SK-N-SH (cell line): Measurements from ENCODE around the gene MBP. TPM values are rescaled to one million over a fixed set of nuclear protein-coding genes. Genes with fewer than 3 reads are reported as not detected.

ENCODE experiments used
- CTCF ChIA-PET: fragments of 300-600, 350-600 bp; formaldehyde crosslinking; extraction: SDS; loops from one replicate; lab custom pipeline; 2021; lab: Yijun Ruan, JAX
- POLR2A ChIA-PET: fragments of 350-600 bp; sonication (Branson Sonifier 250); formaldehyde crosslinking; extraction: SDS; loops from one replicate; lab custom pipeline; 2020; ENCODE audit warnings: antibody characterized with exemption, inconsistent platforms; lab: Yijun Ruan, JAX
- DNase-seq: peaks from one replicate; pipeline ENCODE4 v3.0.0; 2012
- H2AFZ ChIP-seq: fragments of 200-600 bp; sonication (generic); 2 replicates; pipeline ENCODE4 v1.8.1; 2016; ENCODE audit warnings: antibody characterized with exemption, mild to moderate bottlenecking, low read depth
- H3F3A ChIP-seq: fragments of 200-600 bp; sonication (generic); replicated peaks from 2 replicates; pipeline ENCODE3; 2016; ENCODE audit warnings: antibody characterized with exemption, mild to moderate bottlenecking; ENCODE audit not compliant: insufficient read depth
- H3K27ac ChIP-seq, 2 experiments: fragments of 200-500 bp in 1 of 2; fragments of 200-600 bp in 1 of 2; sonication (Bioruptor generic) in 1 of 2; sonication (generic), shearing (Covaris generic) in 1 of 2; 2 replicates each; pipeline versions ENCODE4 v1.5.1 to v1.6.1; 2014 to 2016; ENCODE audit warnings: low read depth in 2 of 2, inconsistent platforms in 1 of 2, low read length in 1 of 2, mild to moderate bottlenecking in 1 of 2, mixed read lengths in 1 of 2
- H3K27me3 ChIP-seq: fragments of 200-600 bp; sonication (generic), shearing (Covaris generic); 2 replicates; pipeline ENCODE4 v1.6.1; 2016; ENCODE audit warnings: mixed run types; ENCODE audit not compliant: insufficient read depth
- H3K36me3 ChIP-seq, 2 experiments: fragments of 200-500 bp in 1 of 2; fragments of 200-600 bp in 1 of 2; sonication (Bioruptor generic) in 1 of 2; sonication (generic) in 1 of 2; replicated peaks in 1 of 2; 2 replicates each; pipeline versions ENCODE3 to v1.5.1; 2014 to 2016; ENCODE audit warnings: low read length in 1 of 2, mild to moderate bottlenecking in 1 of 2; ENCODE audit not compliant: insufficient read depth in 2 of 2, control insufficient read depth in 1 of 2
- H3K4me1 ChIP-seq, 2 experiments: fragments of 200-500 bp in 1 of 2; fragments of 200-600 bp in 1 of 2; sonication (Bioruptor generic) in 1 of 2; sonication (generic), shearing (Covaris generic) in 1 of 2; 2 replicates each; pipeline versions ENCODE4 v1.5.1 to v1.6.1; 2014 to 2016; ENCODE audit warnings: low read depth in 1 of 2, low read length in 1 of 2, mixed run types in 1 of 2; ENCODE audit not compliant: insufficient read depth in 2 of 2, control insufficient read depth in 1 of 2
- H3K4me2 ChIP-seq: fragments of 200-600 bp; sonication (generic), shearing (Covaris generic); 2 replicates; pipeline ENCODE4 v1.6.1; 2017; ENCODE audit warnings: mixed run types
- H3K4me3 ChIP-seq, 2 experiments: fragments of 200-500 bp in 1 of 2; fragments of 200-600 bp in 1 of 2; sonication (Bioruptor generic) in 1 of 2; sonication (generic), shearing (Covaris generic) in 1 of 2; 2 replicates each; pipeline versions ENCODE4 v1.5.1 to v1.8.1; 2014 to 2016; ENCODE audit warnings: low read depth in 2 of 2, inconsistent platforms in 1 of 2, low read length in 1 of 2, mild to moderate bottlenecking in 1 of 2, mixed read lengths in 1 of 2, moderate library complexity in 1 of 2
- H3K79me2 ChIP-seq: fragments of 200-600 bp; sonication (generic); 2 replicates; pipeline ENCODE4 v1.8.1; 2017; ENCODE audit warnings: mild to moderate bottlenecking; ENCODE audit not compliant: insufficient read depth
- H3K9ac ChIP-seq: fragments of 200-600 bp; sonication (generic); 2 replicates; pipeline ENCODE4 v1.6.1; 2017; ENCODE audit warnings: mixed run types
- H3K9me2 ChIP-seq: fragments of 200-600 bp; sonication (generic); 2 replicates; pipeline ENCODE4 v1.6.1; 2017; ENCODE audit warnings: mixed run types
- H3K9me3 ChIP-seq: fragments of 200-600 bp; sonication (generic); 2 replicates; pipeline ENCODE4 v1.6.1; 2017; ENCODE audit warnings: mixed run types, mild to moderate bottlenecking, moderate library complexity
- H4K20me1 ChIP-seq: fragments of 200-600 bp; sonication (generic); 2 replicates; pipeline ENCODE4 v1.6.1; 2017; ENCODE audit warnings: mild to moderate bottlenecking, mixed run types; ENCODE audit not compliant: insufficient read depth
- ELF1 ChIP-seq: IDR thresholded peaks from 2 replicates; pipeline ENCODE4 v1.4.0; 2012
- EP300 ChIP-seq, 2 experiments: IDR thresholded peaks; 2 replicates each; pipeline versions ENCODE4 v1.4.0 to v1.6.1; 2012; ENCODE audit warnings: borderline replicate concordance in 1 of 2, low read depth in 1 of 2, low read length in 1 of 2
- EZH2phosphoT487 ChIP-seq: fragments of 200-600 bp; sonication (generic); IDR thresholded peaks from 2 replicates; pipeline ENCODE4 v1.6.1; 2017; ENCODE audit warnings: low read depth, mixed run types, mild to moderate bottlenecking, antibody characterized with exemption, moderate library complexity, borderline replicate concordance
- FOSL2 ChIP-seq: IDR thresholded peaks from 2 replicates; pipeline ENCODE4 v1.4.0; 2012; ENCODE audit warnings: low read depth, mild to moderate bottlenecking, moderate library complexity, borderline replicate concordance
- FOXM1 ChIP-seq: IDR thresholded peaks from 2 replicates; pipeline ENCODE4 v1.4.0; 2012; ENCODE audit warnings: low read depth, mild to moderate bottlenecking
- GABPA ChIP-seq: IDR thresholded peaks from 2 replicates; pipeline ENCODE4 v1.4.0; 2012; ENCODE audit warnings: low read depth, mild to moderate bottlenecking
- JUND ChIP-seq: IDR thresholded peaks from 2 replicates; pipeline ENCODE4 v1.4.0; 2012
- MEF2A ChIP-seq: IDR thresholded peaks from 2 replicates; pipeline ENCODE4 v1.4.0; 2012; ENCODE audit warnings: low read depth, borderline replicate concordance
- NRF1 ChIP-seq: IDR thresholded peaks from 2 replicates; pipeline ENCODE4 v1.6.1; 2012; ENCODE audit warnings: low read depth, mild to moderate bottlenecking, low read length
- RAD21 ChIP-seq: IDR thresholded peaks from 2 replicates; pipeline ENCODE4 v1.6.1; 2012; ENCODE audit warnings: mild to moderate bottlenecking, low read length
- REST ChIP-seq: IDR thresholded peaks from 2 replicates; pipeline ENCODE4 v1.6.1; 2012; ENCODE audit warnings: mild to moderate bottlenecking, low read depth, low read length, moderate library complexity
- RFX5 ChIP-seq: IDR thresholded peaks from 2 replicates; pipeline ENCODE4 v1.6.1; 2012; ENCODE audit warnings: mild to moderate bottlenecking, improper control_type of control experiment, low read length
- SMC3 ChIP-seq: IDR thresholded peaks from 2 replicates; pipeline ENCODE4 v1.6.1; 2012; ENCODE audit warnings: low read depth, low read length, improper control_type of control experiment
- YY1 ChIP-seq: IDR thresholded peaks from 2 replicates; pipeline ENCODE4 v1.4.0; 2012; ENCODE audit warnings: low read depth, mild to moderate bottlenecking
- ZBTB33 ChIP-seq: IDR thresholded peaks from 2 replicates; pipeline ENCODE4 v1.4.0; 2012; ENCODE audit warnings: low read depth, borderline replicate concordance
- WGBS: methylation state at CpG from one replicate; pipeline ENCODE4 v1.1.6; 2017; ENCODE audit warnings: low lambda C conversion rate; 5-methylcytosine and 5-hydroxymethylcytosine counted together
- polyA plus RNA-seq, 3 experiments: library from polyadenylated mRNA; depleted of rRNA; stranded (reverse); fragments of >200 nt; gene quantifications; 2 replicates each; pipeline ENCODE4 v1.2.3, GENCODE V29; 2012
- TF ChIP-seq, protein P1 (sequence below): IDR thresholded peaks from 2 replicates; pipeline ENCODE4 v1.4.0; 2012; ENCODE audit warnings: low read depth, borderline replicate concordance

Gene MBP
- polyA plus RNA-seq, 1 of the 3 experiments (the other 2 are of a cell fraction), result 1.6 TPM

- TF ChIP-seq MEF2A, result no peak
- TF ChIP-seq FOSL2, result no peak
- no peak for TF ChIP-seq GABPA
- H3K36me3 ChIP-seq, result peaks cover 22 to 23% of the 10 kb centered on the region in 2 experiments
- no peaks in the 10 kb centered on the region for H3K9me3 ChIP-seq
- no peak overlapping the region for H2AFZ ChIP-seq
- WGBS, result 91% methylated on average over 2 of the region's 2 CpGs
- DNase-seq, result no peak
- POLR2A ChIA-PET, result no interaction called here
- H3K4me3 ChIP-seq, result no peak overlapping the region
- H3K79me2 ChIP-seq, result no peaks in the 10 kb centered on the region
- no peak overlapping the region for H3K9ac ChIP-seq
- H3K4me2 ChIP-seq, result no peak overlapping the region
- H3K9me2 ChIP-seq, result no peaks in the 10 kb centered on the region
- peaks cover 0 to 7% of the 10 kb centered on the region in 2 experiments; a peak in 1 of 4 replicates for H3K4me1 ChIP-seq
- no peaks in the 10 kb centered on the region for H4K20me1 ChIP-seq
- H3F3A ChIP-seq, result peaks cover 5% of the 10 kb centered on the region
- no peak overlapping the region for H3K27ac ChIP-seq
- CTCF ChIA-PET, result interaction anchor here (1.2 to 2.8 kb wide), 2 partner anchors 11 to 19 kb away, joined by 3 to 10 read pairs; no protein-coding TSS in a partner anchor
- H3K27me3 ChIP-seq, result no peaks in the 10 kb centered on the region
Measured at GRCh38 chr18:76963936-76964335, 168.6 kb downstream of the MBP start.

DNA sequence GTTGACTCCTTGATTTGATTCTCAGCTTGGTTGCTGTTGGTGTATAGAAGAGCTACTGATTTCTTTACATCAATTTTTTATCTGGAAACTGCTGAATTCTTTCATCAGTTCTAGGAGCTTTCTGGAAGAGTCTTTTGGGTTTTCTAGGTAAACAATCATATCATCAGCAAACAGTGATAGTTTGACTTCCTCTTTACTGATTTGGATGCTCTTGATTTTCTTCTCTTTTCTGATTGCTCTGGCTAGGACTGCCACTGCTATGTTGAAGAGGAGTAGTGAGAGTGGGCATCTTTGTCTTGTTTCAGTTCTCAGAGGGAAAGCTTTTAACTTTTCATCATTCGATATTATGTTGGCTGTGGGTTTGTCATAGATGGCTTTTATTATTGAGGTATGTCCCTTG is 169.7 kb downstream of the MBP start:
- 94% methylated on average over 1 of the region's 1 CpG for WGBS
- TF ChIP-seq REST, result no peak
- TF ChIP-seq, all 33 proteins: peak for 0
- CTCF ChIA-PET, result interaction anchor here (1.7 to 2.8 kb wide), 2 partner anchors 20 to 37 kb away, joined by 6 to 10 read pairs; no protein-coding TSS in a partner anchor

DNA sequence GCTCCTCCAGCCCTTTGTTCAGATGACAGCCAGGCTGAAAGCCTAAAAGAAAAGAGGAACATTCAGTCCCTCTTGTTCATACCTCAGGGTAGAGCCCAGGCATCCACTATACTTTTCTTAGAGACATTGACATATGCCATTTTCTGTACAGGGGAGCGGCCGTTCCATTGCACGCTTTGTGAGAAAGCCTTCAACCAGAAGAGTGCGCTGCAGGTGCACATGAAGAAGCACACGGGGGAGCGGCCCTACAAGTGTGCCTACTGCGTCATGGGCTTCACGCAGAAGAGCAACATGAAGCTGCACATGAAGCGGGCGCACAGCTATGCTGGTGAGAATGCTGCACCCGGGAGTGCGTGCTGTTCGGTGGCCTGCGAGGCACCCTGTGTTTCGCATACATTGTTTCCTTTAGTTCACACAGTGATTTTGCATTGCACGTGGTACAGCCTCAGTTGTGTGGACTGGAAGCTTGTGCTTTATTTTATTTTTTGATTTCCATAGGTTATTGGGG is 172.0 kb downstream of the MBP start:
- Histone ChIP-seq H3K27me3 (no peaks in the 10 kb centered on the region), H3F3A (no peaks in the 10 kb centered on the region), H3K4me3 (no peak overlapping the region), H2AFZ (no peak overlapping the region), H3K27ac (no peak overlapping the region), H3K9ac (no peak overlapping the region), H3K36me3 (peaks cover 16 to 30% of the 10 kb centered on the region in 2 experiments), H3K9me3 (no peaks in the 10 kb centered on the region), H3K9me2 (no peaks in the 10 kb centered on the region), H4K20me1 (no peaks in the 10 kb centered on the region), H3K4me1 (peaks cover 0 to 15% of the 10 kb centered on the region in 2 experiments; a peak in 2 of 4 replicates), H3K79me2 (no peaks in the 10 kb centered on the region), H3K4me2 (no peak overlapping the region)
- ChIA-PET CTCF (interaction anchor here (0.8 to 2.3 kb wide), 4 partner anchors 19 to 39 kb away, joined by 3 to 13 read pairs (median 6); no protein-coding TSS in a partner anchor), POLR2A (no interaction called here)
- no peak for DNase-seq
- 98% methylated on average over 16 of the region's 16 CpGs for WGBS
- TF ChIP-seq NRF1 (no peak), JUND (no peak), EZH2phosphoT487 (no peak), FOXM1 (no peak), RAD21 (no peak), ELF1 (no peak), MEF2A (no peak), SMC3 (no peak), ZBTB33 (no peak), YY1 (no peak), EP300 (IDR thresholded peaks at IDR 0.05; ENCODE audit: borderline replicate concordance in 1 of 2, low read depth in 1 of 2, low read length in 1 of 2) (no peak), RFX5 (no peak)
- TF ChIP-seq, protein P1, sequence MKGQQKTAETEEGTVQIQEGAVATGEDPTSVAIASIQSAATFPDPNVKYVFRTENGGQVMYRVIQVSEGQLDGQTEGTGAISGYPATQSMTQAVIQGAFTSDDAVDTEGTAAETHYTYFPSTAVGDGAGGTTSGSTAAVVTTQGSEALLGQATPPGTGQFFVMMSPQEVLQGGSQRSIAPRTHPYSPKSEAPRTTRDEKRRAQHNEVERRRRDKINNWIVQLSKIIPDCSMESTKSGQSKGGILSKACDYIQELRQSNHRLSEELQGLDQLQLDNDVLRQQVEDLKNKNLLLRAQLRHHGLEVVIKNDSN, result no peak

More for the DNA sequence above, 169.7 kb downstream of the MBP start:
- Histone ChIP-seq H2AFZ (no peak overlapping the region), H3K4me3 (no peak overlapping the region), H3K9me2 (no peaks in the 10 kb centered on the region), H4K20me1 (no peaks in the 10 kb centered on the region), H3K27ac (no peak overlapping the region), H3K4me1 (peaks cover 0 to 18% of the 10 kb centered on the region in 2 experiments; a peak in 2 of 4 replicates), H3K27me3 (no peaks in the 10 kb centered on the region), H3K9ac (no peak overlapping the region), H3K79me2 (no peaks in the 10 kb centered on the region), H3F3A (no peaks in the 10 kb centered on the region), H3K4me2 (no peak overlapping the region), H3K9me3 (no peaks in the 10 kb centered on the region), H3K36me3 (peaks cover 16 to 18% of the 10 kb centered on the region in 2 experiments)
- POLR2A ChIA-PET, result no interaction called here
- no peak for DNase-seq
